Myometrial cell (primary cell): ENCODE results near the gene RBM45. TPM values are rescaled to one million over a fixed set of nuclear protein-coding genes. Genes with fewer than 3 reads are reported as not detected.

Experiments
- total RNA-seq: library from RNA; depleted of rRNA; stranded (reverse); fragments of >200 nt; gene quantifications from 2 replicates; pipeline ENCODE4 v1.2.3, GENCODE V29; 2015

Gene RBM45
- total RNA-seq = 10.1 and 11.3 TPM in 2 replicates

GRCh38 chr2:178112202-178113152 is at the start of gene RBM45:
RBM45 (plus strand) TSS chr2:178112437; CDS start chr2:178112547, 110 bp downstream.

GRCh38 chr2:178072383-178073301 is 39.6 kb upstream of the RBM45 start, which contains the start of gene PDE11A:
PDE11A (minus strand) TSS chr2:178072777; CDS start chr2:178072437, 340 bp downstream.

Other genes starting within 250 kb of the RBM45 start
- 0.18 TPM in 1 of 2 replicates, not detected in the other for gene PDE11A, start 39.7 kb upstream of the RBM45 start, total RNA-seq
- gene OSBPL6, start 82.1 kb downstream of the RBM45 start, total RNA-seq = 7.4 and 7.8 TPM in 2 replicates